ENCODE data around the gene RFPL4AL1.

DNA sequence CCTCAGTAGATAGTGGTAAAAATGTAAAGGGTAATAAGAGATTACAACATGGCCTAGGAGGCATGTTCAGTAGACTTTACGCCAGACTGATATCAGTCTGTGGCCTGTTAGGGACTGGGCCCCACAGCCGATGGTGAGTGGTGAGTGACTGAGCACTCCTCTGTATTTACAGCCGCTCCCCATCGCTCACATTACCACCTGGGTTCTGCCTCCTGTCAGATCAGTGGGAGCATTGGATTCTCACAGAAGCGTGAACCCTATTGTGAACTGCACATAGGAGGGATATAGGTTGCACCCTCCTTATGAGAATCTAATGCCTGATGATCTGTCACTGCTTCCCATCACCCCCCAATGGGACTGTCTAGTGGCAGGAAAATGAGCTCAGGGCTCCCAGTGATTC is 45.0 kb downstream of the RFPL4AL1 start:
- TF ChIP-seq, protein P1, sequence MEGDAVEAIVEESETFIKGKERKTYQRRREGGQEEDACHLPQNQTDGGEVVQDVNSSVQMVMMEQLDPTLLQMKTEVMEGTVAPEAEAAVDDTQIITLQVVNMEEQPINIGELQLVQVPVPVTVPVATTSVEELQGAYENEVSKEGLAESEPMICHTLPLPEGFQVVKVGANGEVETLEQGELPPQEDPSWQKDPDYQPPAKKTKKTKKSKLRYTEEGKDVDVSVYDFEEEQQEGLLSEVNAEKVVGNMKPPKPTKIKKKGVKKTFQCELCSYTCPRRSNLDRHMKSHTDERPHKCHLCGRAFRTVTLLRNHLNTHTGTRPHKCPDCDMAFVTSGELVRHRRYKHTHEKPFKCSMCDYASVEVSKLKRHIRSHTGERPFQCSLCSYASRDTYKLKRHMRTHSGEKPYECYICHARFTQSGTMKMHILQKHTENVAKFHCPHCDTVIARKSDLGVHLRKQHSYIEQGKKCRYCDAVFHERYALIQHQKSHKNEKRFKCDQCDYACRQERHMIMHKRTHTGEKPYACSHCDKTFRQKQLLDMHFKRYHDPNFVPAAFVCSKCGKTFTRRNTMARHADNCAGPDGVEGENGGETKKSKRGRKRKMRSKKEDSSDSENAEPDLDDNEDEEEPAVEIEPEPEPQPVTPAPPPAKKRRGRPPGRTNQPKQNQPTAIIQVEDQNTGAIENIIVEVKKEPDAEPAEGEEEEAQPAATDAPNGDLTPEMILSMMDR (IDR thresholded peaks at IDR 0.05; ENCODE audit: borderline replicate concordance, extremely low read depth, low read length, poor library complexity, severe bottlenecking): no peak
- TF ChIP-seq EZH2 (IDR thresholded peaks at IDR 0.05; ENCODE audit: borderline replicate concordance, low read depth, low read length, severe bottlenecking): no peak
